Hematopoietic multipotent progenitor cell treated with erythropoietin and hydrocortisone succinate and interleukin-3 and kit ligand, for 8 days (in vitro differentiated cells): ENCODE measurements around the gene NFIA.

ENCODE experiments used
- DNase-seq: peaks from one replicate; pipeline ENCODE4 v3.0.0-alpha.2; 2015

NFIA gene

GRCh38 chr1:61477301-61477700, 394.9 kb downstream of the NFIA start:
- no peak for DNase-seq

GRCh38 chr1:61480273-61480935, 398.0 kb downstream of the NFIA start:
- DNase-seq = no peak

DNA sequence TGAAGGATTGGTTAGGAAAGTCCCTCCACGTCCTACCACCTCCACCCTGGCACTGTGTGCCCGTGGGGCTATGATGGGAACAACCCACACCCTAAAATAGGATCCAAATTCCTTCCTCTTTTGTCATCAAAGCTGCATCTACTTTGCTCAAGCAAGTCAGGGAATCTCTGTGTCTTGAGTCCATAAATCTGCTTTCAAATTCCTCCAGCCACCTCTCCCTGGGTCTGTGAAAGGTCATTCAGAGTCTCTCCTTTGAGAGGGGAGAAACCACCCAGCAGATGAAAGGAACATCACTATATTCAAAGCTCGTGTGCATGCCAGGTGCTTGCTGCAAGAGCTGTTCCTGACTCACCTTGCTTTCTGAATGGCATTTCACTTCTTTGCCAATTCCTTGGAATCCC, 399.0 kb downstream of the NFIA start:
- DNase-seq = no peak

DNA sequence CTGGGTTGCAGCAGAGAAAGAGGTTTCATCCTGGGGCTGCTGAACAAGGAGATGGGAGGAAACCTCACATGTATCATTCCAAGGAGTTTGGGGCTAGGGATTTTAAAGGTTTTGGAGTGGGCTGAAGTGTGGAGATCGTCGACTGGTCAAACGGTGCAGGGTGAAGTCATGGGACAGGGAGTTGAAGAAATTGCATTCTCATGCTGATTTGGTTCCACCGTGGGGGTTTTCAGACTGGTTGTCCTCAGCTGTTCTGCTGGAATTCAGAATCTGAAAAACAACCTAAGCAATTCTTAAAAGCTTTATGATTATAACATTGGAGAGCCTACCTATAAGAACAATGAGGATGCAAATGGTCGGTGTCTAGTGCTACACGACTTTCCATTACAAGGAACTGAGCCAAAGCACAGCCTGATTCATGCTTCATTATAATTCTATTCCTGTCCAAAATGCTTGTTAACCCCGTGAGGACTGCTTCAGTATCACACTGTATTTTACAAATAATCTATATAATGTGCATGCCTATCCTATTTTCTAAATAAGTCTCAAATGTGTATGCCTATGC, 399.9 kb downstream of the NFIA start:
- DNase-seq = no peak

DNA sequence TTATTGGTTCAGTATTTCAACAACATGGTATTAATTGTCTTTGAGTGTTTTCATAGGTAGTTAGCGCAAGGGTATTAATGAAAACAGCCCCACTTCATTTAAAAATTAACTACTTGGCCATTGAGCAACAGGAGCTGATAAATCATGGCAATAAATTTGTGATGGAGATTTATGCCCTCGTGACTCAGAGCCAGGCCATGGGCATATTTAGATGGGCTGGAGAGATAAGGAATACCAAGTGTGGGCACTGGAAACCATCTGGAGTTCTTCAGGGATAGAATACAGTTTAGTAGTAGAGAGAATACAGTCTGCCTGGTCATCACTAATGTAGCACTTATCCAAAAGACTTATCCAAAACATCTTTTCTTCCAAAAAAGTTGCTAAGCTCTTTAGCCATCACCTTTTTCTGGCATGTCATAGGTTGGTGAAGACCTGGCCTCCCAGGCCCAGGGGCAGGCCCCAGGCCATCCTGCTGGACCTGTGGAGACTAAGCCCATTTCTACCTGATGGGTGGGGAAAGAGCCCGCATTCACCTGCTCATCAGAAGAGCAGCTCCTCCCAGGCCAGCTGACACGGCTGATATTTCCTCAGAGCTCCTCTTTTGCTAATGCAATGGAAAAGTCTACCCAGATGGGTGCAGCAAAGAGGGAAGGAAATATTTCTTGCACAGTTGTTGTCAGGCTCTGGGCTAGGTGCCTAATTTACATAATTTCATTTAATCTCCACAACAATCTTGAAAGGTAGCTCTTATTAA, 404.6 kb downstream of the NFIA start:
- DNase-seq = no peak

- no peak for DNase-seq
Observed at GRCh38 chr1:61487801-61488200, 405.4 kb downstream of the NFIA start.

- DNase-seq = no peak
Observed at GRCh38 chr1:61490924-61491323, 408.6 kb downstream of the NFIA start.

- no peak for DNase-seq
Observed at GRCh38 chr1:61491497-61491896, 409.1 kb downstream of the NFIA start.

DNA sequence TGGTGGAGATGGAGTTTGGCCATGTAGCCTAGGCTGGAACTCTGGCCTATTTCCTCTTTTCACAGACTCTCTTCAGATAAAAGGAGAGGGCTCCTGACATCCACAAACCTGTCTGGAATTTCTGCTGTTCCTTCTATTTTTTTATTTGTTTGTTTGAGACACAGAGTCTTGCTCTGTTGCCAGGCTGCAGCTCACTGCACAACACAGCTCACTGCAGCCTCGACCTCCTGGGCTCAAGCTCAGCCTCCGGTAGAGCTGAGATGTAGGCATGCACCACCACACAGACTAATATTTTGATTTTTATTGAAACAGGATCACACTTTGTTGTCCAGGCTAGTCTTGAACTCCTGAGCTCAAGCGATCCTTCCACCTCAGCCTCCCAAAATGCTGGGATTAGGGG, 411.6 kb downstream of the NFIA start:
- no peak for DNase-seq

GRCh38 chr1:61496501-61496900, 414.1 kb downstream of the NFIA start:
- no peak for DNase-seq

GRCh38 chr1:61497013-61497412, 414.7 kb downstream of the NFIA start:
- DNase-seq = no peak

DNA sequence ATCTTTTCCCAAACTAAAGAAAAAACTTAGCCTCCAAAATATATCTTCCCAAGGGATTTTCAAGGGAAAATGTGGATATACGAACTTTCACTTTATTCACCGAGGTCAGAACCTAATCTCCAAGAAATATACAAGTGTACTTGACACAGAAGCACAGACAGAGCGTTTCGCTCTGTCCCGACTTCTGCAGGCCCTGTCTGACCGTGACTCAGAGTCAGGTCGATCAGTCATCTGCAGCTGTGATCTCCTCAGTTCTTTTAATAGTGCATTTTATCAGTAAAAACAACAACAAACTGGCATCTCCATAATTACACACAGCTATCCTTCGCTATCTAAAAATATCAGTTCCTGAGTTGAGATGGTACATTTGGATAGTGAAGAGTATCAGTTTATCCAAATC, 416.0 kb downstream of the NFIA start:
- DNase-seq = no peak

- no peak for DNase-seq
Observed at GRCh38 chr1:61501971-61502916, 419.9 kb downstream of the NFIA start.

GRCh38 chr1:61504305-61504704, 421.9 kb downstream of the NFIA start:
- DNase-seq = no peak

DNA sequence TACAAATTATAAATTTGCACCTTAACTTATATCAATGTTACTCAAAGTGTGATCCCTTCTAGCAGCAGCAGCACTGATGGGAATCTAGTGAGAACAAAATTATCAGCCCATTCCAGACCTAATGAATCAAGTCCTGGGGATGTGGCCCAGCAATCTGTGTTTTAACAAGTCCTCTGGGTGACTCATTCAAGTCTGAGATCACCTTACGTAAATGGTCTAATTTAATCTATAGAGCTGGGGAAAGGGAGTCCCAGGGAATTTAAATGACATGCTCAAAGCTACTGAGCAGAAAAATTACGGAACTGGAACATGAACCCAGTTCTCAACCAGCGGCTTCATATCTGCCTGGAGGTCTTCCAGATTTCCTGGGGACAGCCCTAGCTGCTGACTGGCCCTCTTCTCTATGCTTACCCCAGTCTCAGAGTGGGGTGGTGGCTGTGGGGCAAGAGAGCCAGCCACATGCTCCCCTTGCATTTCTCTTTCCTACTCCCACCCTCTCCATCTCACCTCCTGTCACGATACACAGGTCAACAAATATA, 422.6 kb downstream of the NFIA start:
- peak; percentile 8 for DNase-seq

DNA sequence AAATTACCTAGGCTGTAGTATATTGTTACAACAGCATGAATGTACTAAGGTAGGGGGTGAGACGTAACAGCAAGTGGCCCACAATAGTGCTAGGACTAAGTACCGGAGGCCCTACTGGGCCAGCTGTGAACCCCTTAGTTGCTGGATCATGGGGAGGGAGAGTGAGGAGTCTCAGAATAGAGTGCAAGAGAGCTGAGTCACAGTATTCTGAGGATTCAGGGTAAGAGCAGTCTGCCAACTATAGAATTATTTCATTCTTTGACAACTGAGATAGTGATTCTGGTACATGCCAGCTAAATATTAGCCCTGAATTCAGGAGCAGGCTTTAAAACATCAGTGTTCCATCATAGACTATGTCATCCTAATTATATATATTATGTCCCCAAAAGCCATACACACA, 423.9 kb downstream of the NFIA start:
- DNase-seq = no peak

DNA sequence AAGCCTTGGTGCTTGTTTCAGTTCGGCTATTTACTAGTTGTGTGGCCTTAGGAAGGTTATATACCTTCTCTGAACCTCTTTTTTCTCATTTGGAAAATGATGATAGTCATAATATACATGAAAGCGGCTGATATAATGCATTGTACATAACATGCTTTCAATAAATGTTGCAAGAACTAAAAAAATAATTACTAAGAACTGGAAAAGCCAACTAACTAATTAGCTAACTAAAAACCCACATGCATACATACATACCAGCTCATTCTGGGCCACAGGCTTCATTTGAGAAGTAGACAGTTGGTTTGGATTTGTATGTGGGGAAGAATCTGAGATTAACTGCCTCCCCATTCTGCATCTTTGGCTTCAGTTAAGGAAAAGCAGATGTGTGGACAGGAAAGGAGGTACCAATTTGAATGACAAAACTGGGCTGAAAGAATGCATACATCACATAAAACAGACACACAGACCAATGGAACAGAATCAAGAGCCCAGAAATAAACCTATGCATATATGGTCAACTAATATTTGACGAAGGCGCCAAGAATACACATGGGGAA, 424.7 kb downstream of the NFIA start:
- DNase-seq = no peak
